ENCODE measurements around the gene LANCL2.

GRCh38 chr7:55326945-55327626 is 38.1 kb upstream of the LANCL2 start:
- no peak for TF ChIP-seq CTCF (IDR thresholded peaks at IDR 0.05)
- TF ChIP-seq POLR2A (IDR thresholded peaks at IDR 0.05) = no peak
- no peak for TF ChIP-seq POLR2AphosphoS5 (IDR thresholded peaks at IDR 0.05)
- TF ChIP-seq EP300 (IDR thresholded peaks at IDR 0.05) = no peak
